Activated CD4-positive, alpha-beta memory T cell treated with anti-CD3 and anti-CD28 coated beads, Interleukin-2, amount 10 ng/mL, durations not matched to agents 7 days and 5 days (primary cell): ENCODE data around the gene PAK6. TPM values are rescaled to one million over a fixed set of nuclear protein-coding genes. Genes with fewer than 3 reads are reported as not detected.
A peak's percentile ranks its signal among the peaks of the same experiment; 100 is the strongest.

Source experiments
- CTCF ChIA-PET: fragments of 350-600 bp; sonication (Branson Sonifier 250); formaldehyde crosslinking; loops from one replicate; lab custom pipeline; 2021; ENCODE audit warnings: antibody characterized with exemption, inconsistent platforms; lab: Charles Lee
- POLR2A ChIA-PET: fragments of 350-600 bp; sonication (Branson Sonifier 250); formaldehyde crosslinking; loops from one replicate; lab custom pipeline; 2021; ENCODE audit warnings: antibody characterized with exemption; lab: Charles Lee
- DNase-seq: peaks from one replicate; pipeline ENCODE4 v3.0.0-alpha.2; 2020
- H3K27ac Mint-ChIP-seq: one replicate; pipeline ENCODE4 v1.8.0; 2021; ENCODE audit warnings: mild to moderate bottlenecking, mixed read lengths
- H3K27me3 Mint-ChIP-seq: one replicate; pipeline ENCODE4 v1.8.0; 2021; ENCODE audit warnings: mixed read lengths
- H3K36me3 Mint-ChIP-seq: one replicate; pipeline ENCODE4 v1.8.0; 2021; ENCODE audit warnings: low read depth, mixed read lengths
- H3K4me1 Mint-ChIP-seq: one replicate; pipeline ENCODE4 v1.8.0; 2021; ENCODE audit warnings: mixed read lengths
- H3K4me3 Mint-ChIP-seq: one replicate; pipeline ENCODE4 v1.8.0; 2021; ENCODE audit warnings: mild to moderate bottlenecking, mixed read lengths
- H3K9me3 Mint-ChIP-seq: one replicate; pipeline ENCODE4 v1.8.0; 2021; ENCODE audit warnings: mixed read lengths
- total RNA-seq, 2 experiments: library from RNA; stranded (reverse); gene quantifications; one replicate each; pipeline ENCODE4 v1.2.3, GENCODE V29; 2021

The PAK6 gene
- total RNA-seq, 2 experiments from 2014 or later = 0.20 to 0.65 TPM

DNA sequence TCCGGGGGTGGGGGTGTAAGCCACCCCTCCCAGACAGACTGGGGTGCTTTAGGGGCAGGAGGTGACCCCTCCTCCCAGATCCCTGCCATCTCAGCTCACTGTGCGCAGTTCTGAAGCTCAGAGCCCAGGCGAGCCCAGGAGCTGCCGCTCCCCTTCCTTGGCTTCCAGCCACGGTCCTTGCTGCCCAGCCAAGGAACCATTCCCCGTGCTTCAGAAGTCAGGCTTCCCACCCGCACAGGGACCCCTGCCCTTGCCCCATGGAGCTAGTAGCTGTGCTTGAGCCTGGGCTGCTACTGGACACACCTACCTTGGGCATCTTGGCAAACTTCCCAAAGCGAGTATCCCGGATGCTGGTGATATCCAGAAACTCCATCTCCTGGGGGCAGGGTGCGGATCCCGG lies 64.1 kb downstream of the PAK6 start:
- H3K4me3 Mint-ChIP-seq = no peak overlapping the region
- H3K27ac Mint-ChIP-seq = no peak overlapping the region
- ChIA-PET CTCF (no interaction called here), POLR2A (interaction anchor here (0.8 kb wide), 1 partner anchor 10 kb away, joined by 3 read pairs; no protein-coding TSS in a partner anchor)
- H3K9me3 Mint-ChIP-seq = no peaks in the 10 kb centered on the region
- no peak for DNase-seq
- peaks cover 65% of the 10 kb centered on the region for H3K36me3 Mint-ChIP-seq
- no peaks in the 10 kb centered on the region for H3K27me3 Mint-ChIP-seq
- peaks cover 25% of the 10 kb centered on the region for H3K4me1 Mint-ChIP-seq

DNA sequence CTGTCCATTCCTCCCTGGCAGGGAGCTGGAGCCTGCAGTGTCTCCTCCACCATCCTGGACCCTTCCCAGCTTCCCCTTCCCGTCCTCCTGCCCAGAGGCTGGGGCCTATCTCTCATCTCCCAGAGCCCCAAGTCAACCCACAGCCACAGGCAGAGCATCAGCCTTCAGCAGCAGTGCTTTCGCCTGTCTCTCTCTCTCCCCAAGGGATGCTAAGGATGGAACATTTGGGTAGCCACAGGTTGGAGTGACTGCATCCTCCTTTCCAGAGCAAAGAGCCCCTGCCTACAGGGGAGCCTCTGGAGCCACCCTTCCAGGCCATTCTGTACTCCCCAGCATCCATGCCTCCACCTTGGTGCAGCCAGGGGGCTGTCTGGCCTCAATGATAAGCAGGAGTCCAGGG lies 64.7 kb downstream of the PAK6 start:
- Mint-ChIP-seq H3K27ac (no peak overlapping the region), H3K27me3 (no peaks in the 10 kb centered on the region), H3K9me3 (no peaks in the 10 kb centered on the region), H3K4me3 (no peak overlapping the region), H3K36me3 (peaks cover 62% of the 10 kb centered on the region), H3K4me1 (peaks cover 27% of the 10 kb centered on the region)
- ChIA-PET POLR2A (no interaction called here), CTCF (interaction anchor here (12.3 kb wide), 1 partner anchor 37 kb away, joined by 157 read pairs; the partner anchor contains the start of gene CCDC9B)
- DNase-seq = no peak

DNA sequence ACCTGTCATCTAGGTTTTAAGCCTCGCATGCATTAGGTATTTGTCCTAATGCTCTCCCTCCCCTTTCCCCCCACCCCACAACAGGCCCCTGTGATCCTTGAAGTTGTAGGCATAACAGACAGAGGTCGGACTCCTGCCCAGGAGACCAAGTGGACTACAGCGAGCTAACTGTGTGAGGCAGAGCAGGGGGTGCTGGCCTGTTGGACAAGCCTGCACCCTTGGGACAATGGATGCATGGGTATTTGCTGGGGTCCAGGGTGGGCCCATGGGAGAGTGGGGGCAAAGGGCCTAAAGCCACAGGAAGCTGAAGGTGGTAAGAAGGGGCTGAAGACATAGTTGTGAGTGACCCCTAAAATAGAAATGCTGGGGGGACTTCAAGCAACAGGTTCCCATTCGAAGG lies 66.4 kb downstream of the PAK6 start:
- Mint-ChIP-seq H3K9me3 (no peaks in the 10 kb centered on the region), H3K27ac (no peak overlapping the region), H3K36me3 (peaks cover 47% of the 10 kb centered on the region), H3K4me3 (no peak overlapping the region), H3K4me1 (peaks cover 43% of the 10 kb centered on the region), H3K27me3 (no peaks in the 10 kb centered on the region)
- DNase-seq = no peak
- CTCF ChIA-PET = interaction anchor here (8.2 to 12.3 kb wide), 3 partner anchors 15 to 36 kb away, joined by 133 to 262 read pairs (median 157); partner anchors contain the start of genes CCDC9B and INAFM2
- POLR2A ChIA-PET = interaction anchor here (1.3 kb wide), 1 partner anchor 10 kb away, joined by 3 read pairs; no protein-coding TSS in a partner anchor

DNA sequence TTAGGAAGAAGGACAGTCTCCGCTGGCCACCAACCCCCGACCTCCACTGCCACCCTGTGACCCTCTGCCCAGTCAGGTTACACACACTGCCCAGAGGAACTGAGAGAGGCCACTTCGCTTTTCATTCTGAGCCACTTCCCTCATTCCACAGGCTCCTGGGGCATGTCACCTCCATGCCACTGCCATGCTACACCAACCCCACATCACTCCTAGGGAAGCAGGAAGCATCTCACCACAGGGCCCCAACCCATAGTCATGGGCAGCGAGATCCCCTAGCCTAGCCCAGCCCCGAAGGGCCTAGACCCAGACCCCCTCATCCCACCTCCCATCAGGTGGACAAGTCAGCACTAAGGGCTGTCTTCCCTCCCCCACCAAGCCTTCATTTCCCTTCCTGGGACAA lies 67.5 kb downstream of the PAK6 start:
- H3K36me3 Mint-ChIP-seq = peaks cover 38% of the 10 kb centered on the region
- H3K27ac Mint-ChIP-seq = peak overlapping the region; percentile 97
- DNase-seq = no peak
- POLR2A ChIA-PET = interaction anchor here (0.9 to 4.6 kb wide), 9 partner anchors 9 to 250 kb away, joined by 3 to 44 read pairs (median 5); partner anchors contain the start of genes ANKRD63, BMF and INAFM2
- H3K27me3 Mint-ChIP-seq = peaks cover 2% of the 10 kb centered on the region
- H3K4me3 Mint-ChIP-seq = peak overlapping the region; percentile 97
- H3K4me1 Mint-ChIP-seq = peaks cover 43% of the 10 kb centered on the region
- H3K9me3 Mint-ChIP-seq = no peaks in the 10 kb centered on the region
- CTCF ChIA-PET = interaction anchor here (1.0 to 12.3 kb wide), 14 partner anchors 13 to 261 kb away, joined by 3 to 262 read pairs (median 7); partner anchors contain the start of genes ANKRD63, BAHD1, CCDC9B and INAFM2

DNA sequence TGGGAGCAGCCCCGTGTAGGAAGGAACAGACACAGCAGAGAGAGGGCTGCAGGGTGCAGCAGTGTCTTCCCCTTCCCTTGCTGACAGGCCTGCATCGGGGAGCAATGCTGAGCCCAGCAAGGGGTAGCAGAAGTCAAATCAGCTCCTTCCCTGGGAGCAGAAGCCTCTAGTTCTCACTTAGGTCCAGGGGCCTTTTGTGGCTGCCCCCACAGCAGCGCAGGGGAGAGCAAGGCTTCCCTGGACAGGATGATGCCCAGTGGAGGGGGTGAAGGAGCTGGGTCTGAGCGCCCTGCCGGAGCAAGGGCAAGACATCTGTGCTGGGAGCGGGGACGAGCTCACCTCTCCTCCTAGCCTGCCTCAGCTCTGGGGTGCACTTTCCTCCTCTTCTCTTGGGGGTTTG lies 68.0 kb downstream of the PAK6 start:
- POLR2A ChIA-PET = interaction anchor here (0.9 to 4.6 kb wide), 20 partner anchors 10 to 268 kb away, joined by 3 to 44 read pairs (median 6); partner anchors contain the start of genes ANKRD63, BAHD1, BMF and INAFM2
- Mint-ChIP-seq H3K36me3 (peaks cover 32% of the 10 kb centered on the region), H3K9me3 (no peaks in the 10 kb centered on the region), H3K27ac (peak overlapping the region; percentile 97), H3K27me3 (peaks cover 2% of the 10 kb centered on the region), H3K4me3 (peak overlapping the region; percentile 97), H3K4me1 (peaks cover 43% of the 10 kb centered on the region)
- CTCF ChIA-PET = interaction anchor here (0.7 to 12.3 kb wide), 20 partner anchors 12 to 261 kb away, joined by 3 to 262 read pairs (median 6); partner anchors contain the start of genes ANKRD63, BAHD1, CCDC9B and DISP2
- DNase-seq = peak; percentile 39

DNA sequence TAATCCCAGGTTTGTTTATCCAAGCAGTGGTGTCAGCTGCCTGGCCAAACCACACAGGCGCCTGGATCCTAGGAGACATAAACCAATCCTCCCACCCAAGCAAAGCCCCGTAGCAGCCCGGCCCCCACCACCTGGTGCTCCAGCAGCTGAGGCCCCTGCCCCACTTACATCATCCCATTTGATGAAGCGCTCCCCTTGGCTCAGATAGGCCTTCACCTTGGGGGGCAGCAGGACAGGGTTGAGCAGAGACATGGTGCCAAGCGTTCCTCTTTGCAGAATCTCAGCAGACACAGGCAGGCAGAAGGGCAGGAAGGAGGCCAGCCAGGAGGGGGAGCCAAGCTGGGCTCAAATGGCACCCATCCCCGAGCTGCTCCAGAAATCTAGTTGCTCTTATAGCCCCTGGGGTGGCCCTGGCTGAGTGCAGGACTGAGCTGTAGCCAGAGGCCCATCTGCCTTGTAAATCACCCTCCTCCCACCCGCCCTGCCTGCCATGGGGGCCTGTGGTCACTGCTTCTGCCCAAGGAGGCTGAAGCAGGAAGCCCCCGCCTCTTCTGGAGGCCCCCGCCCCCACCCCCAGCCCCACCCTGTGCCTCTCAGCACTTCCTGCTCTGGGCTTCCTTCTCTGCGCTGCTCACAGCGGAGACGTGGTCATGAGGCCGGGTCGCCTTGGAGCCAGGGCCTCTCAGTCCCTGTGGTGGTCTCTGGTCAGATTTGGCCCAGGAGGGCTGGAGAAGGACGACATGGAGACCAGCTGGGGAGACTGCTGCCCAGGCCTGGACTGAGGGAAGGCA lies 68.8 kb downstream of the PAK6 start, which contains the start of gene PLCB2:
Gene PLCB2, minus strand, starts transcription at position 515 of the 791 bp plus-strand sequence. Its CDS starts 263 bp downstream, at position 252.
- Mint-ChIP-seq H3K9me3 (no peaks in the 10 kb centered on the region), H3K27me3 (peaks cover 5% of the 10 kb centered on the region), H3K4me3 (peak within 1 kb of the TSS; percentile 97), H3K27ac (peak within 1 kb of the TSS; percentile 97), H3K4me1 (peaks cover 43% of the 10 kb centered on the region), H3K36me3 (peaks cover 29% of the 10 kb centered on the region)
- ChIA-PET CTCF (interaction anchor here (0.6 to 12.3 kb wide), 25 partner anchors 12 to 525 kb away, joined by 3 to 262 read pairs (median 4); partner anchors contain the start of genes ANKRD63, BAHD1, CCDC9B and DISP2), POLR2A (interaction anchor here (0.6 to 4.6 kb wide), 34 partner anchors 9 to 387 kb away, joined by 3 to 44 read pairs (median 5); partner anchors contain the start of genes ANKRD63, BAHD1, BMF and DISP2)
- peak; percentile 78 for DNase-seq

DNA sequence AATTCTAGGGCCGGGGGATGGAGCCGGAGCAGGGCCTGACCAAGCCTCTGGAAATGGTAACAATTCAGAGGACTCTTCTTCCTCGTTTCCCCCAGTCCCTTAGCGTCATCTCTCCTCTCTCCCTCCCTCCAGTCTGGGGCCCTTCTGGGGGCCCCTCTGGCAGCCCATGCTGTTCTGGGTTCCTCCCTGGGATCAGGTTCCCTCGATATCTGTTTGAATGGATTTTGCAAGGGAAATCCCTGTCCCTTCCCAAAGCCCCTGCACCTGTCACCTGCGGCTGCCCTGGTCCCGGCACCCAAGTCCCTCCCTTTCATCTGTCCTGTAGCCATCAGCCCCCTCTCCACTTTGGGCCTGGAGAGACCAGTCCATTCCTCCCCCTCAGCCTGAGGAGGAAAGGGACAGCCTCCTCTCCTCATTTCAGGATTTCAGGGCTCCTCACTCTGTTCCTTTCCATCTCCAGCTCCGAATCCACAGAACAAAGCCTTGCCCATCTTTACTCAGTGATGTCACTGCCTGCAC lies 70.5 kb downstream of the PAK6 start:
- H3K27ac Mint-ChIP-seq = peak overlapping the region; percentile 97
- CTCF ChIA-PET = interaction anchor here (0.7 to 12.3 kb wide), 15 partner anchors 11 to 271 kb away, joined by 3 to 262 read pairs (median 6); partner anchors contain the start of genes ANKRD63, CCDC9B and INAFM2
- H3K36me3 Mint-ChIP-seq = peaks cover 11% of the 10 kb centered on the region
- H3K9me3 Mint-ChIP-seq = no peaks in the 10 kb centered on the region
- DNase-seq = no peak
- peak overlapping the region; percentile 97 for H3K4me3 Mint-ChIP-seq
- peaks cover 14% of the 10 kb centered on the region for H3K27me3 Mint-ChIP-seq
- POLR2A ChIA-PET = interaction anchor here (0.7 to 4.6 kb wide), 15 partner anchors 11 to 270 kb away, joined by 3 to 44 read pairs (median 6); partner anchors contain the start of genes BAHD1, INAFM2, IVD and SRP14
- peaks cover 42% of the 10 kb centered on the region for H3K4me1 Mint-ChIP-seq

DNA sequence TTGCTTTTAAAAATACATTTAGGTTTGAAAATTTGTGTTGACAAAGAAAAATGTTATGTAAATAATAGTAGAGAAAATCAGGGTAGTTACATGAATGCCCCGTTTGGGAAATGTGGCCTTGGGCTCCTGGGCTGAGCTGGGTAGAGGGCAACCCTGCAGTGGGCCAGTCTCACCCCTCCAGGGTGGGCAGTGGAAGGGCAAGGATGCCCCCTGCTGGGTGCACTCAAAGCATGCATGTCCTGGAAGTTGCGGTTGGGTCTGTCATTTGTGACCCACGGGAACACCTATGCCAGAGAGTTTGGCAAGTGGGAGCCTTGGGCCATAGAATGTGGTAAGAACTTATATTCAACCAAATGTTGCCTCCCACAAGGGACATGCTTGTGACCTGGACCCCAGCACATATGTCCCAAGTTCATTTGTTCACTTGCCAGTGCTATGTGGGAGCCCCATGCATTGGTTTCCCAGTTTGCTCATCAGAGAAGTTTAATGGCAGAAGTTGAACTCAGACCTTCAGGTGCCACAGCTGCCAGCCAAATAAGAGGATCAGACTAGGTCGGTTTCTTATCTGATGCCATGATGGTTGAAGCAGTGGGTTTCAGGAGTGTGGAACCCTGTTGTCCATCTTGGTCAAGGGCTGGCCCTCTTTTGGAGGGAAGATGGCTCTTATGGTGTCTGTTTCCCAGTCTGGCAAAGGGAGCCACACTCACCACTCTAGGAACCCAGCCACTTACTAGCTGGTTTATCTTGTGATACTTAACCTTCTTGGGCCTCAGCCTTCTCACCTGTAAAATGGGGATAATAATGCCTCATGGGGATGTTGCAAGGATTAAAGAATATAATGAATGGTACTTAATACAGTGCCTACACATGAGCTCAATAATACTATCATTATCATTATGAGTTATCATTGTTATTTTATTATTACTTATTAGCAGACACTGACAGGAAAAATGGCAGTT lies 71.4 kb downstream of the PAK6 start:
- DNase-seq = peak; percentile 76
- Mint-ChIP-seq H3K27ac (peak overlapping the region; percentile 97), H3K4me1 (peaks cover 36% of the 10 kb centered on the region), H3K4me3 (peak overlapping the region; percentile 60), H3K27me3 (peaks cover 19% of the 10 kb centered on the region), H3K36me3 (peaks cover 6% of the 10 kb centered on the region), H3K9me3 (no peaks in the 10 kb centered on the region)
- ChIA-PET POLR2A (interaction anchor here (0.7 to 4.6 kb wide), 10 partner anchors 11 to 93 kb away, joined by 3 to 44 read pairs (median 4); partner anchors contain the start of gene INAFM2), CTCF (interaction anchor here (0.7 to 12.3 kb wide), 17 partner anchors 9 to 272 kb away, joined by 3 to 262 read pairs (median 5); partner anchors contain the start of genes ANKRD63, CCDC9B and INAFM2)

DNA sequence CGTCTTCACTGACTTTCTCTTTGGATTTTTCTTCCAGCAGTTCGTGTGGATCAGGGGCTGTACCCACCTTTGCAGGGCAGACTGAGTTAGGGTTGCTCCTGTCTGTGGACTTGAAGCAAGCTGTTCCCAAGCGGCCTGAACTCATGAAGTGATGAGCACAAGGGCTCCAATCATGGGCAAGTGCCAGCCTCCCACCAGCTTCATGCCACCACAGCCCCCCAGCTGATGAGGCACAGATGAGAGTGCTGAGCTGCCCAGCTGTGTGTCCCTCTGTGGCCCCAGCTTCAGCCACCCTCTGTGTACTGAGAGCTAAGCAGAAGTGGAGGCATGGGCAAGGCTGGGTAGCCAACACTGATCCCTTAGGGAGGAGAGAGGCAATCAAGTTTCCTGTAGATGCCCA lies 72.1 kb downstream of the PAK6 start:
- DNase-seq = no peak
- no peak overlapping the region for H3K27ac Mint-ChIP-seq
- POLR2A ChIA-PET = interaction anchor here (0.7 to 4.6 kb wide), 4 partner anchors 11 to 93 kb away, joined by 3 to 37 read pairs (median 4); no protein-coding TSS in a partner anchor
- peaks cover 26% of the 10 kb centered on the region for H3K27me3 Mint-ChIP-seq
- H3K36me3 Mint-ChIP-seq = peaks cover 6% of the 10 kb centered on the region
- CTCF ChIA-PET = interaction anchor here (0.7 to 12.3 kb wide), 8 partner anchors 9 to 265 kb away, joined by 3 to 262 read pairs (median 56); partner anchors contain the start of genes ANKRD63, CCDC9B and INAFM2
- no peak overlapping the region for H3K4me3 Mint-ChIP-seq
- peaks cover 29% of the 10 kb centered on the region for H3K4me1 Mint-ChIP-seq
- no peaks in the 10 kb centered on the region for H3K9me3 Mint-ChIP-seq

DNA sequence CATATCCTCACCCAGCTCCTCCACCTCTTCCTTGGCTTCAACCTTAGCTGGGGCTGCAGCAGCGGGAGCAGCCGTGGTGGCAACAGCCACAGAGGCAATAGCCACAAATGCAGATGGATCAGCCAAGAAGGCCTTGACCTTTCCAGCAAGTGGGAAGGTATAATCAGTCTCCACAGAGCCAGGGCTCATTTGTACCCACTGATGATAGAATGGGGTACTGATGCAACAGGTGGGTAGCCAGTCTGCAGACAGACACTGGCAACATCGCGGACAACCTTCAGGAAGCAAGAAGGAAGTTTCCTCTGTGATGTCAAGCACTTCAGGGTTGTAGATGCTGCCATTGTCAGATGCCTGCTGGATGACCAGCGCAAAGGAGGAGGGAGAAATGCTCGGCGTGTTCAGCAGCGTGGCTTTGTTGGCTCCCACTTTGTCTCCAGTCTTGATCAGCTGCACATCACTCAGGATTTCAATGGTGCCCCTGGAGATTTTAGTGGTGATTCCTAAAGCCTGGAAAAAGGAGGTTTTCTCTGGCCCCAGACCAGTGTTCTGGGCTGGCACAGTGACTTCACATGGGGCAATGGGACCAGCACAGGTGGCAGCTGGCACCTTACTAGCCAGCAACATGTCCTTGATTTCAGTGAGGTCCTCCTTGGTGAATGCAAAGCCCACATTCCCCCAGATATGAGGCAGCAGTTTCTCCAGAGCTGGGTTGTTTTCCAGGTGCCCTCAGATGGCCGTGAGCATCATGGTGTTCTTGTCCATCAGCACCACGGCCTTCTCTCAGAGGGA lies 73.7 kb downstream of the PAK6 start:
- no peaks in the 10 kb centered on the region for H3K36me3 Mint-ChIP-seq
- ChIA-PET CTCF (interaction anchor here (0.7 to 12.3 kb wide), 5 partner anchors 7 to 195 kb away, joined by 3 to 262 read pairs (median 133); partner anchors contain the start of genes CCDC9B and INAFM2), POLR2A (interaction anchor here (1.0 kb wide), 1 partner anchor 32 kb away, joined by 3 read pairs; no protein-coding TSS in a partner anchor)
- H3K4me3 Mint-ChIP-seq = no peak overlapping the region
- peaks cover 21% of the 10 kb centered on the region for H3K4me1 Mint-ChIP-seq
- H3K9me3 Mint-ChIP-seq = no peaks in the 10 kb centered on the region
- no peak overlapping the region for H3K27ac Mint-ChIP-seq
- peaks cover 39% of the 10 kb centered on the region for H3K27me3 Mint-ChIP-seq
- DNase-seq = no peak
